Activated CD4-positive, alpha-beta T cell treated with anti-CD3 and anti-CD28 coated beads, Interleukin-2, amount 10 ng/mL, durations not matched to agents 7 days and 5 days (primary cell): ENCODE results near the gene WDR31. TPM values are rescaled to one million over a fixed set of nuclear protein-coding genes. Genes with fewer than 3 reads are reported as not detected.
A peak's percentile ranks its signal among the peaks of the same experiment; 100 is the strongest.
"Not testable (repeated sequence)": the region's sequence is repeated elsewhere in the genome, so short reads cannot be mapped to it uniquely, and the experiment has no call there.

Experiments used
- CTCF ChIA-PET: fragments of 350-600 bp; sonication (Branson Sonifier 250); formaldehyde crosslinking; loops from one replicate; lab custom pipeline; 2021; ENCODE audit warnings: antibody characterized with exemption; lab: Charles Lee
- POLR2A ChIA-PET: fragments of 350-600 bp; sonication (Branson Sonifier 250); formaldehyde crosslinking; loops from one replicate; lab custom pipeline; 2021; ENCODE audit warnings: antibody characterized with exemption; lab: Charles Lee
- DNase-seq: peaks from one replicate; pipeline ENCODE4 v3.0.0-alpha.2; 2020
- H3K27ac Mint-ChIP-seq: one replicate; pipeline ENCODE4 v1.8.0; 2021; ENCODE audit warnings: mild to moderate bottlenecking, moderate library complexity, mixed read lengths
- H3K27me3 Mint-ChIP-seq: one replicate; pipeline ENCODE4 v1.8.0; 2021; ENCODE audit warnings: mixed read lengths
- H3K36me3 Mint-ChIP-seq: one replicate; pipeline ENCODE4 v1.8.0; 2021; ENCODE audit warnings: low read depth, mixed read lengths
- H3K4me1 Mint-ChIP-seq: one replicate; pipeline ENCODE4 v1.8.0; 2021; ENCODE audit warnings: mixed read lengths
- H3K4me3 Mint-ChIP-seq: one replicate; pipeline ENCODE4 v1.8.0; 2021; ENCODE audit warnings: mild to moderate bottlenecking, moderate library complexity, mixed read lengths
- H3K9me3 Mint-ChIP-seq: one replicate; pipeline ENCODE4 v1.8.0; 2021; ENCODE audit warnings: mixed read lengths
- total RNA-seq, 2 experiments: library from RNA; stranded (reverse); gene quantifications; one replicate each; pipeline ENCODE4 v1.2.3, GENCODE V29; 2021

Gene WDR31
- total RNA-seq, 2 experiments from 2014 or later: 0.55 to 0.87 TPM

GRCh38 chr9:113375057-113376023 is 35.3 kb upstream of the WDR31 start:
- Mint-ChIP-seq H3K4me1 (peaks cover 17% of the 10 kb centered on the region), H3K4me3 (peak overlapping the region; percentile 79), H3K36me3 (peaks cover 7% of the 10 kb centered on the region), H3K9me3 (no peaks in the 10 kb centered on the region), H3K27me3 (no peaks in the 10 kb centered on the region), H3K27ac (peak overlapping the region; percentile 89)
- ChIA-PET CTCF (interaction anchor here (1.1 to 2.2 kb wide), 3 partner anchors 18 to 26 kb away, joined by 3 to 8 read pairs (median 5); partner anchors contain the start of genes ALAD and BSPRY), POLR2A (no interaction called here)
- DNase-seq: no peak

DNA sequence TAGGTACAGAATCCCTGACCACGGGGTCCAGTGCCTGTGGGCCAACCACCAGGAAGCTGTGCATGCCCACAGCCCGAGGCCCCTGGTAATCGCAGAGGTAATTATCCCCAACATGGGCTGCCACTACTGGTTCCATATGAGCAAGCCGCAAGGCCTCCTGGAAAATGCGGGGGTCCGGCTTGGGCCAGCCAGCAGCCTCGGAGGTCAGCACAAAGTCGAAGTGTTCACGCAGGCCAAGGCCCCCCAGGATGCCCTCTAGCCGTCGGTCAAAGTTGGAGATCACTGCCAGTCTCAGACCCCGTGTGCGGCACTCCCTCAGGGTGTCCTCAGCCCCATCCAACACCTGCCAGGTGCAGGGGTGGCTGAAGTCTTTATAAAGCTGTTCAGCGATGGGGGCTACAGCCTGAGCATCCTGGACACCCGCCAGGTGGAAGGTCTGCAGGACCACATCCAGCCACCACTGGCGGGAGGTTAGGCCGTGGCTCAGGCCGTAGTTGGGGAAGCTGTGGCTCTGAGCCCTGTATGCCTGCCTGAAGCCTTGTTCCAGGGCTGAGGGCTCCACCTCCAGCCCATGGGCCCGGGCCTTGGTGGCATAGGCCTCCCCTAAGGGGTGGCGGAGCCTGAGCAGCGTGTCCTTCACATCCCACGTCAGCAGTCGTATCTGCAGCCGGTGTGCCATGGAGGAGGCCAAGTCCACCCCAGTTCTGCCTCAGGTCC is 33.8 kb upstream of the WDR31 start:
- POLR2A ChIA-PET: no interaction called here
- CTCF ChIA-PET: interaction anchor here (1.1 to 2.0 kb wide), 3 partner anchors 17 to 29 kb away, joined by 3 to 5 read pairs (median 3); partner anchors contain the start of gene BSPRY
- no peaks in the 10 kb centered on the region for H3K27me3 Mint-ChIP-seq

GRCh38 chr9:113373256-113373655 is 33.2 kb upstream of the WDR31 start:
- Mint-ChIP-seq H3K4me1 (peaks cover 17% of the 10 kb centered on the region), H3K9me3 (no peaks in the 10 kb centered on the region), H3K36me3 (peaks cover 7% of the 10 kb centered on the region), H3K27ac (no peak overlapping the region), H3K27me3 (no peaks in the 10 kb centered on the region), H3K4me3 (no peak overlapping the region)
- POLR2A ChIA-PET: no interaction called here
- CTCF ChIA-PET: interaction anchor here (0.6 to 2.0 kb wide), 3 partner anchors 21 to 29 kb away, joined by 3 to 5 read pairs (median 3); partner anchors contain the start of gene BSPRY
- no peak for DNase-seq

More for the DNA sequence above, 33.8 kb upstream of the WDR31 start:
- H3K4me3 Mint-ChIP-seq: no peak overlapping the region
- DNase-seq: no peak
- peaks cover 17% of the 10 kb centered on the region for H3K4me1 Mint-ChIP-seq
- H3K9me3 Mint-ChIP-seq: no peaks in the 10 kb centered on the region
- H3K36me3 Mint-ChIP-seq: peaks cover 7% of the 10 kb centered on the region
- no peak overlapping the region for H3K27ac Mint-ChIP-seq

GRCh38 chr9:113372059-113372458 is 32.0 kb upstream of the WDR31 start:
- CTCF ChIA-PET: interaction anchor here (1.1 to 2.6 kb wide), 3 partner anchors 10 to 30 kb away, joined by 3 to 6 read pairs (median 3); no protein-coding TSS in a partner anchor
- H3K4me3 Mint-ChIP-seq: no peak overlapping the region
- POLR2A ChIA-PET: interaction anchor here (0.7 kb wide), 1 partner anchor 14 kb away, joined by 5 read pairs; no protein-coding TSS in a partner anchor
- H3K36me3 Mint-ChIP-seq: peaks cover 7% of the 10 kb centered on the region
- H3K4me1 Mint-ChIP-seq: peaks cover 17% of the 10 kb centered on the region
- no peak overlapping the region for H3K27ac Mint-ChIP-seq
- DNase-seq: no peak
- H3K27me3 Mint-ChIP-seq: no peaks in the 10 kb centered on the region
- no peaks in the 10 kb centered on the region for H3K9me3 Mint-ChIP-seq

GRCh38 chr9:113370806-113371325 is 30.8 kb upstream of the WDR31 start:
- Mint-ChIP-seq H3K27me3 (no peaks in the 10 kb centered on the region), H3K27ac (no peak overlapping the region), H3K9me3 (no peaks in the 10 kb centered on the region), H3K4me1 (peaks cover 15% of the 10 kb centered on the region), H3K36me3 (peaks cover 7% of the 10 kb centered on the region), H3K4me3 (no peak overlapping the region)
- ChIA-PET POLR2A (no interaction called here), CTCF (interaction anchor here (1.5 to 2.6 kb wide), 2 partner anchors 9 to 31 kb away, joined by 3 to 6 read pairs; no protein-coding TSS in a partner anchor)
- no peak for DNase-seq

- POLR2A ChIA-PET: no interaction called here
- DNase-seq: no peak
- Mint-ChIP-seq H3K4me3 (no peak overlapping the region), H3K27ac (no peak overlapping the region), H3K36me3 (peaks cover 7% of the 10 kb centered on the region), H3K27me3 (no peaks in the 10 kb centered on the region), H3K4me1 (peaks cover 5% of the 10 kb centered on the region), H3K9me3 (no peaks in the 10 kb centered on the region)
- CTCF ChIA-PET: interaction anchor here (0.6 to 2.6 kb wide), 2 partner anchors 8 to 41 kb away, joined by 3 to 6 read pairs; partner anchors contain the start of genes C9orf43 and POLE3
These were observed 29.7 kb upstream of the WDR31 start for GRCh38 chr9:113369855-113370140.

GRCh38 chr9:113368982-113369854 is 29.1 kb upstream of the WDR31 start:
- DNase-seq: no peak
- Mint-ChIP-seq H3K27ac (no peak overlapping the region), H3K4me3 (no peak overlapping the region), H3K36me3 (peaks cover 4% of the 10 kb centered on the region), H3K4me1 (no peaks in the 10 kb centered on the region), H3K27me3 (no peaks in the 10 kb centered on the region), H3K9me3 (no peaks in the 10 kb centered on the region)
- POLR2A ChIA-PET: no interaction called here
- CTCF ChIA-PET: interaction anchor here (0.6 to 6.3 kb wide), 5 partner anchors 8 to 218 kb away, joined by 3 to 34 read pairs (median 3); partner anchors contain the start of gene BSPRY

DNA sequence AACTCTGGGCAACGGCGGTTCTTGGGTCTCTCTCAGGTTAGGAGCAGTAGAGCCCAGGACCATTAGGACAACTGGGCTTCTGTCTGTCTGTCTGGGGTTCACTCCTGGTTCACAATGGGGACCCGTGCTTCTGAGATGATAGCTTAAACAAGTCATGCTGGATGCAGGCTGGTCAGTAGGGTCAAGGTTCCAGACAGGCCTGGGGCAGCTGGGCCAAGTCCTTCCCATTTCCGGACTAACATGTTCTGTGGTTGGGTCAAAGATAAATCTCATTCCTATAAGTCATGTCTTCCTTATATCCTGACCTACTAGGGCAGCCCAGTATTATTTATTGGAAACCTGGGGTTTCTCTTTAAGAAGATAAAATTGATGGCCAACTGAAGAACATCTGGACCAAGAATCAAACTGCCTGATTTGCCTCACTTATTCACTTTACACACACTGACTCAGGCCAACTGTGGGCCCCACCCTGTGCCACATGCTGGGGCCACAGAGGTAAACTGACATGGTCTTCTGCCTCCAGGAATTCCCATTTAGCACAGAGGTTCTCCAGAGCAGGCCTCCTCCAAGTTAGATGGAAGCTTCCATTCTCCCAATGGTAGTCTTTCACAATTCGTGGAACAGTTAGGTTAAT is 28.4 kb upstream of the WDR31 start:
- no peak overlapping the region for H3K4me3 Mint-ChIP-seq

GRCh38 chr9:113365652-113366051 is 25.6 kb upstream of the WDR31 start:
- POLR2A ChIA-PET, DNase-seq, H3K4me1 Mint-ChIP-seq, H3K36me3 Mint-ChIP-seq, H3K27ac Mint-ChIP-seq, H3K27me3 Mint-ChIP-seq, H3K9me3 Mint-ChIP-seq, H3K4me3 Mint-ChIP-seq: not testable (repeated sequence)
- CTCF ChIA-PET: interaction anchor here (0.6 to 6.3 kb wide), 3 partner anchors 10 to 85 kb away, joined by 3 to 34 read pairs (median 3); partner anchors contain the start of gene BSPRY

More for the DNA sequence above, 28.4 kb upstream of the WDR31 start:
- ChIA-PET CTCF (interaction anchor here (0.6 to 6.3 kb wide), 5 partner anchors 8 to 219 kb away, joined by 3 to 34 read pairs (median 3); partner anchors contain the start of genes BSPRY and HDHD3), POLR2A (no interaction called here)
- H3K27me3 Mint-ChIP-seq: no peaks in the 10 kb centered on the region
- no peaks in the 10 kb centered on the region for H3K9me3 Mint-ChIP-seq
- no peak for DNase-seq
- H3K36me3 Mint-ChIP-seq: peaks cover 4% of the 10 kb centered on the region
- no peaks in the 10 kb centered on the region for H3K4me1 Mint-ChIP-seq
- no peak overlapping the region for H3K27ac Mint-ChIP-seq

GRCh38 chr9:113364951-113365350 is 24.9 kb upstream of the WDR31 start:
- no peak for DNase-seq
- H3K27ac Mint-ChIP-seq: no peak overlapping the region
- H3K36me3 Mint-ChIP-seq: no peaks in the 10 kb centered on the region
- no peaks in the 10 kb centered on the region for H3K9me3 Mint-ChIP-seq
- ChIA-PET POLR2A (no interaction called here), CTCF (interaction anchor here (1.3 to 6.3 kb wide), 2 partner anchors 15 to 25 kb away, joined by 3 to 34 read pairs; partner anchors contain the start of genes BSPRY and WDR31)
- H3K27me3 Mint-ChIP-seq: no peaks in the 10 kb centered on the region
- H3K4me1 Mint-ChIP-seq: no peaks in the 10 kb centered on the region
- no peak overlapping the region for H3K4me3 Mint-ChIP-seq

GRCh38 chr9:113363336-113363735 is 23.3 kb upstream of the WDR31 start:
- H3K27ac Mint-ChIP-seq: no peak overlapping the region
- H3K36me3 Mint-ChIP-seq: peaks cover 3% of the 10 kb centered on the region
- POLR2A ChIA-PET: no interaction called here
- H3K4me3 Mint-ChIP-seq: no peak overlapping the region
- DNase-seq: no peak
- CTCF ChIA-PET: interaction anchor here (1.1 to 6.3 kb wide), 2 partner anchors 13 to 17 kb away, joined by 3 to 34 read pairs; partner anchors contain the start of gene BSPRY
- no peaks in the 10 kb centered on the region for H3K9me3 Mint-ChIP-seq
- H3K4me1 Mint-ChIP-seq: no peaks in the 10 kb centered on the region
- H3K27me3 Mint-ChIP-seq: no peaks in the 10 kb centered on the region
